Hippocampal formation (tissue), 2 donors: ENCODE measurements around the gene ABHD8.
"Not testable (repeated sequence)": the region's sequence is repeated elsewhere in the genome, so short reads cannot be mapped to it uniquely, and the experiment has no call there.

Experiments
- DNase-seq, 2 donors: peaks; one replicate each; lab custom pipeline; 2025; lab: John Stamatoyannopoulos, UW

ABHD8 gene

DNA sequence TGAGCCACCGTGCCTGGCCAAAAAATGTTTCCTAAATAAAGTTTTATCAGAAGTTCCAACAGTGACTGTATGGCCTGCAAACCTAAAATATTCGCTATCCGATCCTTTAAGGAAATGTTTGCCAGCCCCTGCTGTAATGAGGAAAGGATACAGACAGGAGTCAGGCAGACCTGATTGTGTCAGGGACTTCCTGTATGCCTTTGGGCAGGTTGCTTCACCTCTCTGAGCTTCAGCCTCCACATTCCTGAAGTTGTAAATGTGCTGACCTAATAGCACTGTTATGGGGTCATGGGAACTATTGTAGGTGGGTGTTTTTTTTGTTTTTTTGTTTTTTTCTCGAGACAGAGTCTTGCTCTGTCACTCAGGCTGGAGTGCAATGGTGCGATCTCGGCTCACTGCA lies 6.2 kb downstream of the ABHD8 start:
- no peak for DNase-seq

DNA sequence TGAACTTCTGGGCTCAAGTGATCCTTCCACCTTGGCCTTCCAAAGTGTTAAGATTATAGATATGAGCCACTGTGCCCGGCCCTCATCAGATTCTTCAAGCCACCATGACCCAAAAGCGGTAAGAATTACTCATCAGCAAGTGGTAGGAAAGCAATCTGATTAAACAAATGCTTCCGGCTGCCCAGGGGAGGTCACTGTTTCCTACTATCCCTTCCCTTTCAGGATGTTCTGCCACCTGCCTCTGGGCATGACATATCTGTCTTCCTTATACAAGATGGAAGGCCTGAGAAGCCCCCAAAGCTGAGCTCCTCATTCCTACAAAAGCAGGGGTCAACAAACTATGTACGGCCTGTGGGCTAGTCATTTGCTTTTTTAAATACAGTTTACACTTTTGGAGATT lies 7.0 kb downstream of the ABHD8 start:
- no peak for DNase-seq

DNA sequence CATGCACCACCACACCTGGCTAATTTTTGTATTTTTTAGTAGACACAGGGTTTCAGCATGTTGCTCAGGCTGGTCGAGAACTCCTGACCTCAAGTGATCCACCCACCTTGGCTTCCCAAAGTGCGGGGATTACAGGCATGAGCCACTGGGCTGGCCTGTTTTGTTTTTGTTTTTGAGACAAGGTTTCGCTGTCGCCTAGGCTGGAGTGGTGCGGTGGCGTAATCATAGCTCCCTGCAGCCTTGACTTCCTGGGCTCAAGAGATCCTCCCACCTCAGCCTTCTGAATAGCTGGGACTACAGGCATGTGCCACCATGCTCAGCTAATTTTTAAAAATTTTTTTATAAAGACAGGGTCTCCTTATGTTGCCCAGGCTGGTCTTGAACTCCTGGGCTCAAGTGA lies 7.7 kb downstream of the ABHD8 start:
- DNase-seq: not testable (repeated sequence)

DNA sequence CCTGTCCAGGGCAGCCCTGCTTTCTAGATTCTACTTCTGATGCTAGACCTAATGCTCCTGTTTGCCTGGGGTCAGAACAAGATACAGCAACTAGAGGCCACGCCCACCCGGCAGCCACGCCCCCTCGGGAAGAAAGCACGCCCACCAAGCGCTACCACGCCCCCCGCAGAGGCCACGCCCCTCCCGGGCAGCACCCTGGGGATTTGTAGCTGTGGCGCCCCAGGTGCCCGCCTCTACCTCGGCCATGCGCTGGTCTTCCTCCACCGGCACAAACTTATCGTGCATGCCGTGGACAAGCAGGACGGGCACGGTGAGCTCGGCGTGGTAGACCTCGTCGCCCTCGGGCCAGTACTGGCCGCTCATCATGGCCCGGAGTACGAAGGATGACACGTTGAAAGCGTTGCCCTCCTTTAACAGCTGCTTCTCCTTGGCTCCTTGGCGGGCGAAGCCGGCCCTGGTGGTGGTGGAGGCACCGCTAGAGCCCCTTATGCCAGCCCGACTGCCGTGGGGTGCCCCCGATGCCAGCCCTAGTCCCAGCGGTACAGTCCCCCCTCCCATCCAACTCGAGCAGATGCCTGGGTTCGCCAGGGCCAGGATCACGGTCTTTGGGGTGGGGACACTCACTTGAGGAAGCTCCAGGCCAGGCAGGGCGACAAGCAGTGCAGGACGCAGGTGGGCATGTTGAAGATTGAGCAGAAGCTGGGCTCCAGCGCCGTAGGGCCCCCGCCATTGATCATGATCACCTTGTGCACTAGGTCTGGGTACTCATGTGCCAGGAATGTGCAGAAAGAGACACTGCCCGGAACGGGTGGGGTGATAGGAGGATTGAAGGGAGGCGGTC lies 9.0 kb downstream of the ABHD8 start:
- DNase-seq: no peak

DNA sequence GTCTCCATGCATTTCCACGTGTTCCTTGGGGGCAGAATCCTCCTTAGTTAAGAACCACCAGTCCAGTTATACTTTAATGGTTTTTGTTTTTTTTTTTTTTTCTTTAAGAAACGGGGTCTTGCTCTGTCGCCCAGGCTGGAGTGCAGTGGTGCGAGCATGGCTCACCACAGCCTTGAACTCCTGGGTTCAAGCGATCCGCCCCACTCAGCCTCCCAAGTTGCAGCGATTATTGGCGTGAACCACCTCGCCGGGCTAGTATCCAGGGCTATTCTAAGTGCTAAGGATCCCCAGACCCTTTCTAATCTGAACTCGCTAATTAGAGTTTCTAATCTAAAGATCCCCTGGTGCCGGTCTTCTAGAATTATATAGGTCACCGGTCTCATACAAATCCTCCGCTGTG lies 9.6 kb downstream of the ABHD8 start:
- no peak for DNase-seq

DNA sequence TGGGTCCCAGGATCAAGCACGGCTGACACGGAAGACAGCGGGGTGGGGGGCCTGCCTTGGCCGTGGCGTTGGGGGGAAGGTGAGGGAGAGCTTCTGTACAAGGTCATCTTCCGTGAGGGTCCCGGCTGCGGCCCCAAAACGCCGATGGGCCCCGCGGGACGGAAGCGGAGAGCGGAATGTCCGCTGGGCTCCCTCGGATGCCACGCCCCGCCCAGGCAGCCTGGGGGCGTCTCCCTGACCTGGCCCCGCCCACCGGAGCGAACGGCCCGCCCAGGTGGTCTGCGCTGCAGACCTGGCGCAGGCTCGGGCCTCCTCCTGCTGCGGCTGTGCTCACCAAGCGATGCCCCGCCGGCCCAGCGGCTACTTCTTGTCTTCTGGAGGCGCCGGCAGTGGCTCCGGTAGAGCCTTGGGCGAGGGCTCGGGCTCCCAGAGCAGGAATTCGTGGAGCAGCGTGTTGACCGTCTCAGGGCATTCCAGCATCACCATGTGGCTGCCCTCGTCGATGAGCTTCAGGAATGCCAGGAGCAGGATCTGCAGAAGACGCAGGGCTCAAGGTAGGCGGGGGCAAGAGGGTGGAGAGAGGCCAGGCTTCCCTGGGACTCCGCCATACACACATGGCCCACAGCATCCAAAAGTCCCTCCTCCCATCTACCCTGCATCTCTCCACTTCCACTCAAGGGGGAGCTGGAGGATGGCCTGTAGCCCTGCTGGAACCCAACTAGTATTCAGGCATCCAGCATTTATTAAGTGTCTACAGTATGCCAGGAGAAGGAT lies 10.7 kb downstream of the ABHD8 start:
- peak in 1 of 2 donors; percentile 52 for DNase-seq

DNA sequence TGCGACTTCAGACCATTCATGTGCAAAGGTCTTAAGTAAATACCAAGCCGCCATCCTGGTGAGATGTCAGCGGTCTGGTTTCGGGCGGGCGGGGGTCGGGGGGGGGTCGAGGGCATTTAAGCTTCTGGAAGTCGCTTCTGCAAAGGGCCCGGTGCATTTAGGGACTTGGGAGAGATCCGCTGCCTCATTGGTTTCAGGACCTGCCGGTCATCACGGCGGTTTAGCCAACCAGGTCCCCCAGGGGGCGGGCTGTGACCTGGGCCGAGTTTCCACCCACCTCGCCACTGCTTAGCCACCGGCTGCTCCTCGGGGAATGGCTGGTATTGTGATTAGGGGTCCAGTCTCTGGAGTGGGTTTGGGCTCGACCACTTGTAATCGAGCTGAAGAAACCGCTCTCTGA lies 13.7 kb downstream of the ABHD8 start:
- no peak for DNase-seq

DNA sequence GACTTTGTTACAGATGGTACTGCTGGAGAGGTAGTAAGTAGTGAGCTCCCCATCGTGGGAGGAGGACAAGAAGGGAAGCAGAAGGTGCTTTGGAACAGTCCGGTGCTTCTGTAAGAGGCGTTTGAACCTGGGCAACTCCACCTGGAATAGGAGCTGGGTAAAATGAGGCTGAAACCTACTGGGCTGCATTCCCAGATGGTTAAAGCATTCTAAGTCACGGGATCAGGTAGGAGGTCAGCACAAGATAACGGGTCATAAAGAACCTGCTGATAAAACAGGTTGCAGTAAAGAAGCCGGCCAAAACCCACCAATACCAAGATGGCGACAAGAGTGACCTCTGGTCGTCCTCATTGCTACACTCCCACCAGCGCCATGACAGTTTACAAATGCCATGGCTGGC lies 16.5 kb downstream of the ABHD8 start:
- no peak for DNase-seq

DNA sequence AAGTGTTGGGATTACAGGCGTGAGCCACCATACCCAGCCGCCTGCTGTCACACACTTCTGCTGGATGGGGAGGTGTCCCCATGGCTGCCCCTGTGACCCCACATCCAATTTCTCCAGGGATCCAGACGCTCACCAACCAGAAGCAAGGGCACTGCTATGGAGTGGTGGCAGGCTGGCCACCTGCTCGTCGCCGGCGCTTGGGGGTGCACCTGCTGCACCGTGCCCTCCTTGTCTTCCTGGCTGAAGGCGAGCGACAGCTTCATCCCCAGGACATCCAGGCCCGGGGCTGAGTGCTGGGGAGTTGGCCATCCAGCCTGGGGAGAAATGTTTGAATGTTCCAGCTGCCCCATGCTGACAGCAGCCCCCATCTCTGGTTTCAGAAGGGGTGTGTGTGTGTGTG lies 17.0 kb downstream of the ABHD8 start:
- no peak for DNase-seq

DNA sequence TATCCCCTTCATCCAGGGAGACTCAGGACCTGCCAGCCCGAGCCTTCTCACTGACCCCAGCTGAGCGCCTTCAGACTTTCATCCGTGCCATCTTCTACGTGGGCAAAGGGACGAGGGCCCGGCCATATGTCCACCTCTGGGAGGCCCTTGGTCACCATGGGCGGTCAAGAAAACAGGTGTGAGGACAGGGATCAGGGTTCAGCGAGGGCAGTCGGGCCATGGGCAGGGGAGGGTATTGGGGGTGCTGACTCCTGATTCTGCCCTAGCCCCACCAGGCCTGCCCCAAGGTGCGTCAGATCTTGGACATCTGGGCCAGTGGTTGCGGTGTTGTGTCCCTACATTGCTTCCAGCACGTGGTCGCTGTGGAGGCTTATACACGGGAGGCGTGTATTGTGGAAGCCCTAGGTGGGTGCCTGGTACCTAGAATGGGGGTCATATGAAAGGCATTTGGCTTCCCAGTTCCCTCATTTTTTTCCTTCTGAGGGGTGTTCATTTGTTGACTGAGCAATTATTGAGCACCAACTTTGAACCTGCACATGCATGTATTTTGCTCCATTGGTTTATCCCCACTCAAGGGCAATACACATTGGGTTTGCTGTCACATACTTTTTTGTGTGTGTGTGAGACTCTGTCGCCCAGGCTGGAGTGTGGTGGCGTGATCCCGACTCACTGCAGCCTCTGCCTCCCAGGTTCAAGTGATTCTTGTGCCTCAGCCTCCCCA lies 17.6 kb downstream of the ABHD8 start:
- no peak for DNase-seq

DNA sequence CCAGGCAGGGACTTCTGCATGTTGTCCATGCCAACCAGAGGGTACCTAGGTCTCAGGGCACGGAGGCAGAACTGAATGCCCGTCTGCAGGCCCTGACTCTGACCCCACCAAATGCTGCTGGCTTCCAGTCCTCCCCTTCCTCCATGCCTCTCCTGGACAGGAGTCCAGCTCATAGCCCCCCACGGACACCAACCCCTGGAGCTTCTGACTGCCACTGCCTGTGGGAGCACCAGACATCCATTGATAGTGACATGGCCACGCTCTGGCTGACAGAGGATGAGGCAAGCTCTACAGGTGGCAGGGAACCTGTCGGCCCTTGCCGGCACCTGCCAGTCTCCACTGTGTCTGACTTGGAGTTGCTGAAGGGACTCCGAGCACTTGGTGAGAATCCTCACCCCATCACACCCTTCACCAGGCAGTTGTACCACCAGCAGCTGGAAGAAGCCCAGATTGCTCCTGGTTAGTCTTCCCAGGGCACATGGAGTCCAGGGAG lies 19.7 kb downstream of the ABHD8 start:
- DNase-seq: no peak

DNA sequence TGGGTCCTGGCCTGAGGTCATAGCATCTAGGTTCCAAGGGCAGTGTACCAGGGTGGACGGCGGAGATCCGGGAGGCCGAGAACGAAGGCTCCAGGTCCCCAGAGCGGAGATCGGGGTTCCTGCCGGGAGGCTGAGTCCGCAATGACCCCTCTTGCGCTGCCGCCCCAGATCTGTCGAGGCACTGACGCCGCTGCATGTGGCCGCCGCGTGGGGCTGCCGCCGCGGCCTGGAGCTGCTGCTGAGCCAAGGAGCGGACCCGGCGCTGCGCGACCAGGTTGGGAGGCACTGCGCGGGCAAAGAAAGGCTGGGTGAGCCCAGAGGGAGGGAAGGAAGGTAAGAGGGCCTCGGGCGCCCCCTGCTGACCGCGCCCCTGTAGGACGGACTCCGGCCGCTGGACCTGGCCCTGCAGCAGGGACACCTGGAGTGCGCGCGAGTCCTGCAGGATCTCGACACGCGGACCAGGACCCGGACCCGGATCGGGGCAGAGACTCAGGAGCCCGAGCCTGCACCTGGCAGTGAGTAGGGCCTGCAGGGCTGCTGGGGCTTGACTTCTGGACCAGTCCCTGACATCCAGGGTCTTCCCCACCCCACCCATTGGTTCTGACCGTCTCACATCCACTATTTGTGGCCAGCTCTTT lies 20.6 kb downstream of the ABHD8 start:
- peak; percentile 52 to 55 for DNase-seq

DNA sequence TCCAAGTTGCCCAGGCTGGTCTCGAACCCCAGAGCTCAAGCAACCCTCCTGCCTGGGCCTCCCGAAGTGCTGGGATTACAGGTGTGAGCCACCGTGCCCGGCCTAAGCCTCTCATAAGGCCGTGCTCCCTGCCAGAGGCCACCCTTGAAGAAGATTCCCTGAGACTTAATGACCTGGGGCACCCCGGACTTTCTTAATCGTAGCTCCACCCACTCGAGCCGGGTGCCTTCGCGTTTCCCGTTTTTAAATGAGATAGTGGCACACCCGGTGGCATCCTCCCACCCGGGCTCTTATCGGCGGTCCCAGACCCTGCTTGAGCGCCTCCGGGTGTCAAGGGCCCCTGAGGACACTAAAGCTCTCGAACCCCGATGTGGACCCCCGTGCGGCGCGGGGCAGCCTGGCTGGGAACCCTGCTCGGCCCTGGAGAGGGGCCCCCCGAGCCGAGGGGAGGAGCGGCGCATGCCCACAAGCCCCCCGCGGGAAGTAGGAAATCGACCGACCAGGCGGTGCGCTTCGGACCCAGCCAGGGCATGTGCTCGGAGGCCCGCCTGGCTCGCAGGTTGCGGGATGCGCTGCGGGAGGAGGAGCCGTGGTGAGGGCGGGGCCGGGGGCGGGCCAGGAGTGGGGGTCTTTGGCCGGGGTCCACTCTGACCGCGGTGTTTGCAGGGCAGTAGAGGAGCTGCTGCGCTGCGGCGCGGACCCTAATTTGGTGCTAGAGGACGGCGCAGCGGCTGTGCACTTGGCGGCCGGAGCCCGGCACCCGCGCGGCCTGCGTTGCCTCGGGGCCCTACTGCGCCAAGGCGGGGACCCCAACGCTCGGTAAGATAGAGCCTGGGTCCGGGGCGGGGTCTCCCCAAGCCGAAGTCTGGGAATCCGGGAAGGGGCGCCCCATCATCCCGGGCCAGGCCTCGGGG lies 21.6 kb downstream of the ABHD8 start, which contains the start of gene ANKLE1:
ANKLE1 (plus strand) TSS at position 511 of the 914 bp plus-strand sequence; CDS start at position 531, 20 bp downstream.
- peak in 1 of 2 donors; percentile 34 for DNase-seq

DNA sequence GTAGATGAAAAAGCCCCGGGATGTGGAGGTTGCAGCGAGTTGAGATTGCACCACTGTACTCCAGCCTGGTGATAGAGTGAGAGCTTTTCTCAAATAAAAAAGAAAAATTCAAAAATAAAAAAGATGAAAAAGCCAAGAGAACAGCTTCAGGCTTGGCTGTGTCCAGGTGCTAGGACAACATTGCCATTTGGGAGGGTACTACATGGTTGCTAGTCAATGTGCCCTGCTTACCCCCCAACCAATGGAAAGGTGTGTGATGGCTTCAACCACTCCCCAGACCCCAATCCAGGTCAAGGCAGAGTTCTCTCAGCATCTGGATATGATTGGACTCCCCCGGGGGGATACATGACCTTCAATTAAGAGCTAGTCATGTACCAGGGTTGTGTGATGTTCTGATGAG lies 23.8 kb downstream of the ABHD8 start:
- DNase-seq: no peak

DNA sequence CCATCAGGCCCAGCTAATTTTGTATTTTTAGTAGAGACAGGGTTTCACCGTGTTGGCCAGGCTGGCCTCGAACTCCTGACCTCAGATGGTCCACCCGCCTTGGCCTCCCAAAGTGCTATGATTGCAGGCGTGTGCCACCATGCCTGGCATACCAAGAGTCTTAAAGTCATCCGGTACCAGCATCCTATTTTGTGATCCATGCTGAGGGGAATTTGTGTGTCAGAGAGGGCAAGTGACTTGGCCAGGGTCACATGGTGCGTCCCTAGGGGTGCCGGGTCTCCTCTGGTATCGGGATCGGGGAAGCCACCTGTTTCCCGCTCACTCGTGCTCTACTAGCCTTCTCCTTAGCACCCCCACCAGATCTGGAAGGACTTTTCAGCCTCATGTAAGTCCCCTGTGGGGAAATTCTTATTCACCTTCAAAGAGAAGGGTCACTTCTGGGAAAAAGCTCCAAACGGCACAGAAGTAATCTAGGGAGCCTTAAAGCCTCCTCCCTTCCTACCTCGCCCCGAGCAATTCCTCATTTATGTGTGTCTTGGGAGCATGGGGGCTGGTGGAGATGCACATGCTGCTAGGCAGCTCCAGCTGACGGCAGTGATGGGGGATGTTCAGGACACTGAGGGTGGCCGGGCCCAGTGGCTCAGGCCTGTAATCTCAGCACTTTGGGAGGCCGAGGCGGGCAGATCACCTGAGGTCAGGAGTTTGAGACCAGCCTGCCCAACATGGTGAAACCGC lies 27.6 kb downstream of the ABHD8 start:
- DNase-seq: no peak

DNA sequence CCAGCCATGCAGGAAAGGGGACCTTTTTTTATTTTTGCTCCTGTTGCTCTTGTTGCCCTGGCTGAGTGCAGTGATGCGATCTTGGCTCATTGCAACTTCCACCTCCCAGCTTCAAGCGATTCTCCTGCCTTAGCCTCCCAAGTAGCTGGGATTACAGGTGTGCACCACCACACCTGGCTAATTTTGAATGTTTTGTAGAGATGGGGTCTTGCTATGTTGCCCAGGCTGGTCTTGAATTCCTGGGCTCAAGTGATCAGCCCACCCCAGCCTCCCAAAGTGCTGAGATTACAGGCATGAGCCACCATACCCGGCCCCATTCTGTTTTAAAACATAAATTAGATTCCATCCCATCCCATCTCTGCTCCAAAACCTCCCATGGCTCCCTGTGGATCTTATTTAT lies 28.3 kb downstream of the ABHD8 start:
- not testable (repeated sequence) for DNase-seq

DNA sequence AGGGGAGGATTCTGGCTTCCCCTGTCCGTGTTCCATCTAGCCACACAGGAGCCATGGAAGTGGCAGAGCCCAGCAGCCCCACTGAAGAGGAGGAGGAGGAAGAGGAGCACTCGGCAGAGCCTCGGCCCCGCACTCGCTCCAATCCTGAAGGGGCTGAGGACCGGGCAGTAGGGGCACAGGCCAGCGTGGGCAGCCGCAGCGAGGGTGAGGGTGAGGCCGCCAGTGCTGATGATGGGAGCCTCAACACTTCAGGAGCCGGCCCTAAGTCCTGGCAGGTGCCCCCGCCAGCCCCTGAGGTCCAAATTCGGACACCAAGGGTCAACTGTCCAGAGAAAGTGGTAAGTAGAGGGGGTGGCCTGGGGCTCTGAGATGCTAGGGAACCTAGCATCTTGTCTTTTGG lies 34.5 kb downstream of the ABHD8 start:
- DNase-seq: no peak

DNA sequence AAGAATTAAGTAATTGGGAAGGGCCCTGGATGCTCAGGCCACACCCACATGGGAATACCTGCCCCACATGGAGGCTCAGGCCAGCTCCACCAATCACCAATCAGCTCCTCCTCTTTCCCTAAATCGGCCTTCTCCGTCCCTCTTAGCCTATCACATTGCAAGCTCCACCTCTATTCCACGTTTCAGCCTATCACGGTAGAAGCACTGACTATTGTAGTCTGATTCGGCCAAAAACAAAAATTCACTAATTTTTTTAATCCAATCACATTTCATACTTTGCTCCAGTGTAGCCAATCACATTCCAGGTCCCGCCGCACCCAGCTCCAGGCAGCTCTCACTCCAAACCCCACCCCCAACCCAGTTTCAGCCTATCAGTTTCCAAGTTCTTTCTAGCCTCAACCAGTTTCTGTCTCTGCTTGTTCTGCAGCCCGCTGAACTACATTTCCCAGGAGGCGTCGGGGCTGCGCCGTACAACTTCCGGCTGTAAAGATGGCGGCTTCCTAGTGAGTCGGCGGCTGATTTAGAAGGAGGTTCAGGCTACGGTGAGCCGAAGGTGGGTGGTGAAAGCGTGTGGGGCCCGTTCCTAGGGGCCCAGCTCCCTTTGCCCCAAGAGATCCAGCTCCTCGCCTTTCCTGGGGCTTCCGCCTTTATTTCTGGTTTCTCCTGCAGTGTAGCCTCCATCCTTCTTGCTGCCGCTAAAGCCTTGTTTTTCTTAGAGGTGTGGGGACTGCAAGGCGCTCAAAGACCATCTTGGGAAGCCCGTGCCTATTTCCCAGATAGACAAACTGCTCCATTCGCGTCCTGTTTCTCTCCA lies 36.0 kb downstream of the ABHD8 start, which contains the start of gene BABAM1:
BABAM1 (plus strand) TSS at position 469 of the 814 bp plus-strand sequence. CDS start 1,364 bp downstream, outside the sequence.
- peak; percentile 97 to 99 for DNase-seq

DNA sequence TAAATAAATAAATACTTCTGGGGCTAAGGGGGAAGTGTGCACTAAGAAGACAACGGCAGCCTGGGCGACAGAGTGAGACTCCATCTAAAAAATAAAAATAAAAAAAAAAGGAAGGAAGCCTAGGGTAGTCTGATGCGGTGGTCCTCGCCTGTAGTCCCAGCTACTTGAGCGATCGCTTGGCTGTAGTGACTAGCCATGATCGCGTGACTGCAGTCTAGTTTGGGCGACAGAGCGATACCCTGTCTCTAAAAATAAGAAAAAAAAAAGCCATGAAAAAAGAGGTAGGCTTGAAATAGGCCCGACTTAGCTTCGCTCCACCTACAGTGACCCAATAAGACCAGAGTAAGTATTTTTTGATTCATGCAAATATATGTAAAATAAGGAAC lies 36.6 kb downstream of the ABHD8 start:
- no peak for DNase-seq
